ENCODE results near the gene ETV6. TPM values are rescaled to one million over a fixed set of nuclear protein-coding genes. Genes with fewer than 3 reads are reported as not detected.
"Not testable (repeated sequence)": the region's sequence is repeated elsewhere in the genome, so short reads cannot be mapped to it uniquely, and the experiment has no call there.

ETV6 gene
- total RNA-seq, 4 donors from 2014 or later, result 17.7 to 27.1 (median 25.0) TPM

DNA sequence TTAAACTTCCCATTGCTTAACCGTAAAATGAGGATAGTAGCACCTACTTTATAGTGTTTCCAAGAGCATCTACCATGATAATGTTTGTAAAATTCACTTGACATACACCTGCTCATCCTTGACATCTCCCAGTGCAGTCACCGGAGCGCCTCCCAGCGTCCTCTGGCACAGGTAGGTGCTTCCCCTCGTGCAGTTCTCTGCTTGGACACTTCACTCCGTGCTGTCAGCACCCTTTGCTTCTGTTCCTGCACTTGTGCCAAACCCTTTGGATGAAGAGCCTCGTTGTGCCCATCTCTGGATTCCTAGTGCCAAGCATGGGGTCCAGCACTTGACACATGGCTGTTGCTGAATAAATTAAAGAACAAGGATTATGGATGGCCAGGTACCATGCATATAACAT lies 28.3 kb downstream of the ETV6 start:
- no peak overlapping the region for H3K4me3 ChIP-seq (ENCODE audit: low read depth, poor library complexity, severe bottlenecking)
- DNase-seq (ENCODE audit: low spot score in 2 of 2), result no peak
- intact Hi-C loops (cut with DNase I; ENCODE audit: low total_unique reads), result no loop called here
- TF ChIP-seq POLR2A (IDR thresholded peaks at IDR 0.05), result no peak
- no peak for TF ChIP-seq CTCF (IDR thresholded peaks at IDR 0.05)
- 84 to 88% methylated on average over 7 of the region's 7 CpGs for WGBS, 2 donors

DNA sequence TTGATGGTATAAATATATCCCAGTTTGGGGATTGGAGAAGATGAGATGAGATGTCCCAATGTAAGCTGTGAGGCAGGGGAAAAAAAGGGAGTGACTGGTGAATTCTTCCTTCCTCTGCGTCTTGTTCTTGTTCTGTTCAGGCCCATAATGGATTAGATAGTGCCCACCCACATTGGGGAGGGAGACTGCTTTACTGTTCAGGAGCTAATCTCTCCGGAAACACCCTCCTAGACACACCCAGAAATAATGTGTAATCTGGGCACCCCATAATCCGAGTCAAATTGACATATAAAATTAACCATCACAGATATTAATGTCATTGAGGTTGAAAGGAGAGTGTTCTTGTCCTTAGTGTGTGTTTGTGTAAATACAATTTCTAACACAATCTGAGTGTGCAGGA lies 29.3 kb downstream of the ETV6 start:
- intact Hi-C loops (cut with DNase I; ENCODE audit: low total_unique reads), result no loop called here
- WGBS, 2 donors, result 91 to 93% methylated on average over 3 of the region's 3 CpGs
- no peak overlapping the region for H3K4me3 ChIP-seq (ENCODE audit: low read depth, poor library complexity, severe bottlenecking)
- DNase-seq (ENCODE audit: low spot score in 2 of 2), result no peak
- TF ChIP-seq POLR2A (IDR thresholded peaks at IDR 0.05), result no peak

DNA sequence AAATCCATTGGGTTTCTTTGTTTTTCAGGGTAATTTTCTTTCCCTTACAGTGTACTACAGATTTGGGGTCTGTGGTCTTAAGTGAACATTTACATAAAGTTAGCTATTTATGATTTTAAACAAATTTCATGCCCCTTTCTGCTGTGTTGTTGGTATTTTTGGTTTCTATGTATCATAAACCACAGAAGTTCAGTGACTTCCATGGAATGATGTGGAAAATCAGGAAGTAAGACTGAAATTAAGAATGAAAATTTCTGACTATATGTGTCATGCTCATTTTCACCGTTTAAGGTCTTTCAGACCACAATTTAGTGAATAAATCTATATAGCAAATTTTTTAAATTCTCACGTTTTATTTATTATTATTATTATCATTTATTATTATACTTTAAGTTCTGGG lies 31.7 kb downstream of the ETV6 start:
- WGBS, 2 donors, result 62 to 92% methylated on average over 2 of the region's 2 CpGs
- intact Hi-C loops (cut with DNase I; ENCODE audit: low total_unique reads), result no loop called here
- H3K4me3 ChIP-seq (ENCODE audit: low read depth, poor library complexity, severe bottlenecking), result no peak overlapping the region
- no peak for DNase-seq (ENCODE audit: low spot score in 2 of 2)
- TF ChIP-seq CTCF (IDR thresholded peaks at IDR 0.05) (no peak), POLR2A (IDR thresholded peaks at IDR 0.05) (no peak)

- intact Hi-C loops (cut with DNase I; ENCODE audit: low total_unique reads); DNase-seq (ENCODE audit: low spot score in 2 of 2); H3K4me3 ChIP-seq (ENCODE audit: low read depth, poor library complexity, severe bottlenecking): not testable (repeated sequence)
- WGBS, 2 donors, result 92 to 98% methylated on average over 3 of the region's 3 CpGs
Observed at GRCh38 chr12:11681695-11682094, 32.2 kb downstream of the ETV6 start.

DNA sequence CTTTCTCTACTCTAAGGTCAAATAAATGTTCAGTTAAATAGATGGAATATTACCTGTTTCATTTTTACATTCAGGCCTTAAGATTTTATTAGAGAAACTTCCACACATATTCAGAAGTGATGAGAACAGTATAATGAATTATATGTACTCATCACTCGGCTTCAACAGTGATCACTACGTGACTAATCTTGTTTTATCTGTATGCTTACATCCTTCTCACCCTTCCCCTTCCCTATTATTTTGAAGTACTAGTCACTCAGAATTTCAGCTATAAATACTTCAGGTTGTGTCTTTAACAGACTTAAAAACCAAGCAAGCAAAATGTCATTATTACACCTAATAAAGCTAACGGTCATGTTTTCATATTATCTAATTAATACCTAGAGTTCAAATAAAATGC lies 34.9 kb downstream of the ETV6 start:
- no peak for TF ChIP-seq CTCF (IDR thresholded peaks at IDR 0.05)
- no peak for TF ChIP-seq POLR2A (IDR thresholded peaks at IDR 0.05)
- 63 to 67% methylated on average over 3 of the region's 3 CpGs for WGBS, 2 donors
- H3K4me3 ChIP-seq (ENCODE audit: low read depth, poor library complexity, severe bottlenecking), result no peak overlapping the region
- intact Hi-C loops (cut with DNase I; ENCODE audit: low total_unique reads), result no loop called here
- DNase-seq (ENCODE audit: low spot score in 2 of 2), result no peak

- no peak overlapping the region for H3K4me3 ChIP-seq (ENCODE audit: low read depth, poor library complexity, severe bottlenecking)
- peak in 1 of 2 donors; percentile 68 for DNase-seq (ENCODE audit: low spot score in 2 of 2)
- TF ChIP-seq CTCF (IDR thresholded peaks at IDR 0.05) (no peak), POLR2A (IDR thresholded peaks at IDR 0.05) (no peak)
- intact Hi-C loops (cut with DNase I; ENCODE audit: low total_unique reads), result no loop called here
- WGBS, 2 donors, result 93 to 94% methylated on average over 7 of the region's 7 CpGs
Observed at GRCh38 chr12:11684811-11685210, 35.3 kb downstream of the ETV6 start.

DNA sequence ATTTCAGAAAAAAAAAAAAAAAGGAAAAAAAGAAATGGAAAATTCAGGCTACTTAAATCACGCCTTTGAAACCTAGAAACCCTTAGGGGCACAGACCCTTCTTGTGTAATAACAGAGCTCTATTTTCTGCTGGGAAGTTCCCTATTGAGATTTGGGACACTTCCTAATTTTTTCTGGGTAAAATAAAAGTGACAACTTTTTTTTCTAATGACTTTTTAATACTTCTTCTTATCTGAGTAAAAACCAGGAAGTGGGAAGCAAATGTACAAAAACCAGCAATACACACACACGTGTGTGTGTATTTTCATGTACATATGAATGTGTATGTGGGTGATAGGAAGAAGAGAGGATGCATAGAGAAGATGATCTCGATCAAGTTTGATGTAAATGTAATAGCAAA lies 35.8 kb downstream of the ETV6 start:
- no peak for TF ChIP-seq CTCF (IDR thresholded peaks at IDR 0.05)
- TF ChIP-seq POLR2A (IDR thresholded peaks at IDR 0.05), result no peak

More for the DNA sequence above, 35.8 kb downstream of the ETV6 start:
- no peak overlapping the region for H3K4me3 ChIP-seq (ENCODE audit: low read depth, poor library complexity, severe bottlenecking)
- intact Hi-C loops (cut with DNase I; ENCODE audit: low total_unique reads), result no loop called here
- 70 to 72% methylated on average over 3 of the region's 3 CpGs for WGBS, 2 donors
- DNase-seq (ENCODE audit: low spot score in 2 of 2), result no peak

All from lower leg skin (tissue), 4 donors.